ENCODE results near the gene SCNN1B. TPM values are rescaled to one million over a fixed set of nuclear protein-coding genes. Genes with fewer than 3 reads are reported as not detected.
"Not testable (repeated sequence)": the region's sequence is repeated elsewhere in the genome, so short reads cannot be mapped to it uniquely, and the experiment has no call there.

Gene SCNN1B
- total RNA-seq, 2 donors from 2014 or later = not detected

DNA sequence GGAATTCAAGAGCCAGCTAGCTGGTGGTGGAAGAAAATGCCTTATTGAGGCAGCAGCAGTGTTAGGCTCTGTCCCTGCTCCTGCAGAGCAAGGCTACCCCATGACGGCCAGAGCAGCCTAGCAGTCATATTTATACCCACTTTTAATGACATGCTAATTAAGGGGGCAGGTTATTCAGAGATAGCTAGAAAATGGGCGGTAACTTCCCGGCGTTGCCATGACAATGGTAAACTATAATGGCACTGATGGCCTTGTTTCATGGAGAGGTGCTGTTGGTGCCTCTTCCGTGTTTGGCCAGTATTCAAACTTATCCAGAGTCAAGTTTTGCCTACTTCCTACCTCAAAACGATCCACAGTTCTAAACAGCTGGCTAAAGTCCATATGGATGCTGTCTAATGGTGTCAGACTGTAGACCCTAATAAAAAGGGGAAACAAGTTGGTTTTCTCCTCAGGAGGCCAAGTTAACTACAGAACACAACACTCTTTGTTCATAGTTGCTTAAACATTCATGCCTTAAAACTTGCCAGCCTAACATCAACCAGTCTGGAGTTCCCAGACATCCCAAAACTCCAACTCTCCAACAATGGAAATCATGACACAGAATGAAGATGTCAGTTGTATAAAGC lies 3.7 kb upstream of the SCNN1B start:
- Histone ChIP-seq H3K4me1 (ENCODE audit: control insufficient read depth, insufficient read depth, low read length) (no peaks in the 10 kb centered on the region), H3K27me3 (ENCODE audit: control insufficient read depth, insufficient read depth, low read length, poor library complexity, severe bottlenecking) (peaks cover 32% of the 10 kb centered on the region)
- H3K36me3 Mint-ChIP-seq (ENCODE audit: low read depth) = no peaks in the 10 kb centered on the region

DNA sequence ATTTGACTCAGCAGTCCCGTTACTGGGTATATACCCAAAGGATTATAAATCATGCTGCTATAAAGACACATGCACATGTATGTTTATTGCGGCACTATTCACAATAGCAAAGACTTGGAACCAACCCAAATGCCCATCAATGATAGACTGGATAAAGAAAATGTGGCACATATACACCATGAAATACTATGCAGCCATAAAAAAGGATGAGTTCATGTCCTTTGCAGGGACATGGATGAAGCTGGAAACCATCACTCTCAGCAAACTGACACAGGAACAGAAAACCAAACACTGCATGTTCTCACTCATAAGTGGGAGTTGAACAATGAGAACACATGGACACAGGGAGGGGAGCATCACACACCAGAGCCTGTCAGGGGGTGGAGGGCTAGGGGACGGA lies 2.3 kb upstream of the SCNN1B start:
- H3K4me1 Mint-ChIP-seq; H3K27ac Mint-ChIP-seq; DNase-seq; H3K9me3 ChIP-seq (ENCODE audit: control insufficient read depth, low read length); H3K4me3 Mint-ChIP-seq; H3K4me1 ChIP-seq (ENCODE audit: control insufficient read depth, insufficient read depth, low read length); H3K9ac ChIP-seq (ENCODE audit: extremely low read depth, low read length, poor library complexity, severe bottlenecking); H3K27ac ChIP-seq (ENCODE audit: low read depth, low read length); H3K36me3 ChIP-seq (ENCODE audit: control insufficient read depth, insufficient read depth, low read length); H3K36me3 Mint-ChIP-seq (ENCODE audit: low read depth); H3K4me3 ChIP-seq (ENCODE audit: low read length); H3K9me3 Mint-ChIP-seq: not testable (repeated sequence)
- WGBS, 2 experiments (ENCODE audit: insufficient coverage in 1 of 2, insufficient read length in 1 of 2) = 100% methylated on average over 1 of the region's 3 CpGs; no CpG with 5 or more reads in 1 of the 2 experiments
- H3K27me3 Mint-ChIP-seq (ENCODE audit: insufficient read depth) = peaks cover 48% of the 10 kb centered on the region
- peaks cover 46% of the 10 kb centered on the region for H3K27me3 ChIP-seq (ENCODE audit: control insufficient read depth, insufficient read depth, low read length, poor library complexity, severe bottlenecking)

More for the DNA sequence above, 3.7 kb upstream of the SCNN1B start:
- Histone ChIP-seq H3K9me3 (ENCODE audit: control insufficient read depth, low read length) (no peaks in the 10 kb centered on the region), H3K36me3 (ENCODE audit: control insufficient read depth, insufficient read depth, low read length) (no peaks in the 10 kb centered on the region), H3K9ac (ENCODE audit: extremely low read depth, low read length, poor library complexity, severe bottlenecking) (no peak overlapping the region), H3K27ac (ENCODE audit: low read depth, low read length) (no peak overlapping the region), H3K4me3 (ENCODE audit: low read length) (no peak overlapping the region)
- Mint-ChIP-seq H3K27me3 (ENCODE audit: insufficient read depth) (peaks cover 36% of the 10 kb centered on the region), H3K9me3 (peaks cover 3% of the 10 kb centered on the region), H3K4me1 (peaks cover 6% of the 10 kb centered on the region), H3K4me3 (no peak overlapping the region), H3K27ac (no peak overlapping the region)
- no peak for DNase-seq
- TF ChIP-seq, protein P1, sequence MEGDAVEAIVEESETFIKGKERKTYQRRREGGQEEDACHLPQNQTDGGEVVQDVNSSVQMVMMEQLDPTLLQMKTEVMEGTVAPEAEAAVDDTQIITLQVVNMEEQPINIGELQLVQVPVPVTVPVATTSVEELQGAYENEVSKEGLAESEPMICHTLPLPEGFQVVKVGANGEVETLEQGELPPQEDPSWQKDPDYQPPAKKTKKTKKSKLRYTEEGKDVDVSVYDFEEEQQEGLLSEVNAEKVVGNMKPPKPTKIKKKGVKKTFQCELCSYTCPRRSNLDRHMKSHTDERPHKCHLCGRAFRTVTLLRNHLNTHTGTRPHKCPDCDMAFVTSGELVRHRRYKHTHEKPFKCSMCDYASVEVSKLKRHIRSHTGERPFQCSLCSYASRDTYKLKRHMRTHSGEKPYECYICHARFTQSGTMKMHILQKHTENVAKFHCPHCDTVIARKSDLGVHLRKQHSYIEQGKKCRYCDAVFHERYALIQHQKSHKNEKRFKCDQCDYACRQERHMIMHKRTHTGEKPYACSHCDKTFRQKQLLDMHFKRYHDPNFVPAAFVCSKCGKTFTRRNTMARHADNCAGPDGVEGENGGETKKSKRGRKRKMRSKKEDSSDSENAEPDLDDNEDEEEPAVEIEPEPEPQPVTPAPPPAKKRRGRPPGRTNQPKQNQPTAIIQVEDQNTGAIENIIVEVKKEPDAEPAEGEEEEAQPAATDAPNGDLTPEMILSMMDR (conservative IDR thresholded peaks at IDR 0.05) = no peak
- WGBS, 2 experiments (ENCODE audit: insufficient coverage in 1 of 2, insufficient read length in 1 of 2) = 92 to 94% methylated on average over 5 to 6 of the region's 6 CpGs

DNA sequence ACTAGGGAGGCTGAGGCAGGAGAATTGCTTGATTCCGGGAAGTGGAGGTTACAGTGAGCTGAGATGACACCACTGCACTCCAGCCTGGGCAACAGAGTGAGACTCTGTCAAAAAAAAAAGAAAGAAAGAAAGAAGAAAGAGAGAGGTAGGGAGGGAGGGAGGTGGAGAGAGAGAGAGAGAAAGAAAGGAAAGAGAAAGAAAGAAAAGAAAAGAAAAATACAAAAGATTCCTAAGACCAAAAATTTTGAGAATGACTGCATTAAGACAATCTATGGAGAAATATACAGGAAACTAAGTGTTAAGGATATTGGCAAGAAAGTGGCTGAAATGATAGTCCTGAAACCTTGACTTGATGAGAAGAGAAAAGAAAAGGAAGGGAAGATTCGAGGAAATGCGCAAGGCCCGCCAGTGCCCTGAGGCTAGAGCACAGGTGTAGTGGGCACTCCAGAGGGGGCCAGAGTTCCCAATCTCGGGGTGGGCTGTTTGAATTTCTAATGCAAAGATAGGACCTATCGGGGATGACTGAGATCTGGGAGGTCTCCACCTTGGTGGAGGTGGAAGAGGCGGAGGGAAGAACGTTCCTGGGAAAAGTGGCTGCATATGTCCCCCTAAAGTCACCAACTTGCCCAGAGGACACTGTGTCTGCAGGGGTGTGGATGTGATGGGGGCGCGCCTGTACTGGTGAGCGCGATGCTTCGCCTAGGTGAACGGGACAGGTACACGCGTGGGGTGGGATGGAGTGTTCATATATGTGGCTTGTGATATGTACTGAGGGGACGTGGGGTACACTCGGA lies 654 bp upstream of the SCNN1B start:
- Histone ChIP-seq H3K9ac (ENCODE audit: extremely low read depth, low read length, poor library complexity, severe bottlenecking) (no peak overlapping the region), H3K27ac (ENCODE audit: low read depth, low read length) (no peak overlapping the region), H3K9me3 (ENCODE audit: control insufficient read depth, low read length) (no peaks in the 10 kb centered on the region), H3K4me1 (ENCODE audit: control insufficient read depth, insufficient read depth, low read length) (no peaks in the 10 kb centered on the region), H3K36me3 (ENCODE audit: control insufficient read depth, insufficient read depth, low read length) (no peaks in the 10 kb centered on the region), H3K4me3 (ENCODE audit: low read length) (peak overlapping the region; percentile 77), H3K27me3 (ENCODE audit: control insufficient read depth, insufficient read depth, low read length, poor library complexity, severe bottlenecking) (peaks cover 49% of the 10 kb centered on the region)
- Mint-ChIP-seq H3K4me1 (peaks cover 6% of the 10 kb centered on the region), H3K27me3 (ENCODE audit: insufficient read depth) (peaks cover 48% of the 10 kb centered on the region), H3K4me3 (peak overlapping the region; percentile 69), H3K27ac (no peak overlapping the region), H3K36me3 (ENCODE audit: low read depth) (no peaks in the 10 kb centered on the region), H3K9me3 (peaks cover 3% of the 10 kb centered on the region)
- DNase-seq = no peak
- WGBS, 2 experiments (ENCODE audit: insufficient coverage in 1 of 2, insufficient read length in 1 of 2) = 33 to 40% methylated on average over 7 to 18 of the region's 18 CpGs
- TF ChIP-seq, protein P1 (conservative IDR thresholded peaks at IDR 0.05) = no peak
